Fibroblast of mammary gland (primary cell): ENCODE measurements around the gene PTPRD.

ENCODE experiments used
- DNase-seq: peaks from one replicate; pipeline ENCODE4 v3.0.0-alpha.2; 2010; ENCODE audit warnings: low read depth
- H3K4me3 ChIP-seq: 2 replicates; pipeline ENCODE4 v1.5.1; 2011; ENCODE audit warnings: low read depth, mild to moderate bottlenecking, low read length, moderate library complexity; ENCODE audit not compliant: control insufficient read depth
- CTCF ChIP-seq: conservative IDR thresholded peaks from 2 replicates; pipeline ENCODE4 v1.5.1; 2011; ENCODE audit warnings: low read depth, low read length, inconsistent platforms; ENCODE audit not compliant: control insufficient read depth, insufficient read depth

PTPRD gene

GRCh38 chr9:9625248-9625647 lies 987.6 kb downstream of the PTPRD start:
- no peak for TF ChIP-seq CTCF
- DNase-seq, result no peak
- H3K4me3 ChIP-seq, result no peak overlapping the region

- H3K4me3 ChIP-seq, result no peak overlapping the region
- TF ChIP-seq CTCF, result no peak
Observed at GRCh38 chr9:9623506-9623905, 989.3 kb downstream of the PTPRD start.

GRCh38 chr9:9621355-9621940 lies 991.4 kb downstream of the PTPRD start:
- no peak overlapping the region for H3K4me3 ChIP-seq
- no peak for DNase-seq
- no peak for TF ChIP-seq CTCF

More at GRCh38 chr9:9623506-9623905, 989.3 kb downstream of the PTPRD start:
- DNase-seq, result no peak

- H3K4me3 ChIP-seq, result no peak overlapping the region
- no peak for DNase-seq
- no peak for TF ChIP-seq CTCF
Observed at GRCh38 chr9:9620736-9621135, 992.1 kb downstream of the PTPRD start.

- DNase-seq, result no peak
- TF ChIP-seq CTCF, result no peak
- H3K4me3 ChIP-seq, result no peak overlapping the region
Observed at GRCh38 chr9:9615086-9615485, 997.7 kb downstream of the PTPRD start.

GRCh38 chr9:9614607-9615006 lies 998.2 kb downstream of the PTPRD start:
- no peak for DNase-seq
- TF ChIP-seq CTCF, result no peak
- H3K4me3 ChIP-seq, result no peak overlapping the region

- H3K4me3 ChIP-seq, result no peak overlapping the region
Observed at GRCh38 chr9:9612755-9613154, 1000.0 kb downstream of the PTPRD start.

More at GRCh38 chr9:9612755-9613154, 1000.0 kb downstream of the PTPRD start:
- TF ChIP-seq CTCF, result no peak
- DNase-seq, result no peak
